NT2/D1 (cell line): ENCODE measurements around the gene FAM163A.

Experiments used
- YY1 ChIP-seq: IDR thresholded peaks from 2 replicates; pipeline ENCODE4 v1.6.1; 2011; ENCODE audit not compliant: insufficient read length, insufficient read depth
- ZNF274 ChIP-seq: IDR thresholded peaks from 2 replicates; pipeline ENCODE4 v1.6.1; 2011; ENCODE audit warnings: mild to moderate bottlenecking, low read depth, low read length

DNA sequence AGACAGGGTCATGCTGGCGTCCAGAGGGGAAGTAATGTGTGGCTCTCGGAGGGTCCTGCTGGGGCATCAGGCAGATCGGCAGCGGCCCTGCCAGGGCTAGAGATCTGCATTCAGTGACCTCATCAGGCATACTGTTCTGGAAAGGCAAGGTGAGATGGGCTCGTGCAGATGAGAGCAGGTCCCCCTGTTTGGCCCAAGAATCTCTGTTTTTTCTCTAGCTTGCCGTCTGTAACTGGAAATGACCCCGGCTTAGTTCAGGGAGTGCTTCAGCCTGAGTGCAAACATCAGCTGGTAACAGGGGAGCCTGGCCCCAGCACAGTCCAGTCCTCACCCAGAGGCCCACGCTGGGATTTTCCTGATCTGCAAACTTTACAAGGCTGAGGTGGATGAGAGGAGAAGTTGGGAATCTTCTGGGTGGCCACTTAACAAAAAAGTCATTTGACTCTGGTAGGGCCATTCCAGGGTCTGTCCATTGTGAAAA is 2.1 kb downstream of the FAM163A start:
- TF ChIP-seq YY1: no peak
- TF ChIP-seq ZNF274: no peak
